HepG2 (cell line): Measurements from ENCODE around the gene OR14I1.
"Not testable (repeated sequence)": the region's sequence is repeated elsewhere in the genome, so short reads cannot be mapped to it uniquely, and the experiment has no call there.

Experiments used
- IRF2 ChIP-seq: IDR thresholded peaks from 2 replicates; pipeline ENCODE4 v1.6.1; 2018; ENCODE audit warnings: missing genetic modification reagents, missing compliant biosample characterization
- ZNF660 ChIP-seq: sonication (generic); formaldehyde crosslinking; IDR thresholded peaks from 2 replicates; pipeline ENCODE4 v1.5.1; 2020; ENCODE audit warnings: mild to moderate bottlenecking, low read depth, missing genetic modification reagents, borderline replicate concordance
- TF ChIP-seq, protein P1 (sequence below): sonication (generic); formaldehyde crosslinking; IDR thresholded peaks from 2 replicates; pipeline ENCODE4 v1.5.0; 2020; ENCODE audit warnings: mild to moderate bottlenecking, missing genetic modification reagents, moderate library complexity

DNA sequence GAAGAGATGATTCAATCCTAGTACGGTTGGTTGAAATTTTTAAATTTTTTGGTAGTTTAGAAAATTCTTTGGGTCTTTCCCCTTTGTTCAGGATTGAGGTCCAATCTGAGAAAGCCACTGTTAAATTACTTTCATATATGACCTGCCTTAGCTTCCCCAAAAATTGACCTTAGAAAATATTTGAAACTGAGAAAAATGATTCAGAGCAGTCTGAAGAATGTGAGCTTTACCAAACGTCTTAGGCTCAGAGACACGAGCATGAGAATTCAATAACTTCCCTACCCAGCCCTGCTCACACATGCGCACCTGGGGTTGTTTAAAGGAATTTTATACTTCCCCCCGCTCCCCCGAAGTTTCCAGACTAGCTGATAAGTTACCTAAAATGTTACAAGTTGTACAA, 45.8 kb downstream of the OR14I1 start:
- not testable (repeated sequence) for TF ChIP-seq IRF2, ZNF660 (CRISPR knock-in tag)
- TF ChIP-seq, protein P1, sequence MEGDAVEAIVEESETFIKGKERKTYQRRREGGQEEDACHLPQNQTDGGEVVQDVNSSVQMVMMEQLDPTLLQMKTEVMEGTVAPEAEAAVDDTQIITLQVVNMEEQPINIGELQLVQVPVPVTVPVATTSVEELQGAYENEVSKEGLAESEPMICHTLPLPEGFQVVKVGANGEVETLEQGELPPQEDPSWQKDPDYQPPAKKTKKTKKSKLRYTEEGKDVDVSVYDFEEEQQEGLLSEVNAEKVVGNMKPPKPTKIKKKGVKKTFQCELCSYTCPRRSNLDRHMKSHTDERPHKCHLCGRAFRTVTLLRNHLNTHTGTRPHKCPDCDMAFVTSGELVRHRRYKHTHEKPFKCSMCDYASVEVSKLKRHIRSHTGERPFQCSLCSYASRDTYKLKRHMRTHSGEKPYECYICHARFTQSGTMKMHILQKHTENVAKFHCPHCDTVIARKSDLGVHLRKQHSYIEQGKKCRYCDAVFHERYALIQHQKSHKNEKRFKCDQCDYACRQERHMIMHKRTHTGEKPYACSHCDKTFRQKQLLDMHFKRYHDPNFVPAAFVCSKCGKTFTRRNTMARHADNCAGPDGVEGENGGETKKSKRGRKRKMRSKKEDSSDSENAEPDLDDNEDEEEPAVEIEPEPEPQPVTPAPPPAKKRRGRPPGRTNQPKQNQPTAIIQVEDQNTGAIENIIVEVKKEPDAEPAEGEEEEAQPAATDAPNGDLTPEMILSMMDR (CRISPR knock-in tag): not testable (repeated sequence)
